H1 (cell line): Measurements from ENCODE around the gene SERPINF2. TPM values are rescaled to one million over a fixed set of nuclear protein-coding genes. Genes with fewer than 3 reads are reported as not detected.

Experiments used
- CTCF ChIA-PET: fragments of 300-600 bp; sonication (Branson Sonifier 250); formaldehyde crosslinking; loops from one replicate; lab custom pipeline; 2021; ENCODE audit not compliant: partially characterized antibody; lab: Charles Lee
- POLR2A ChIA-PET: fragments of 300-600 bp; sonication (Branson Sonifier 250); formaldehyde crosslinking; loops from one replicate; lab custom pipeline; 2021; ENCODE audit warnings: inconsistent platforms; ENCODE audit not compliant: partially characterized antibody; lab: Charles Lee
- DNase-seq, 2 experiments: peaks; one replicate each; pipeline versions ENCODE4 v3.0.0 to v3.0.0-alpha.2; 2010 to 2022; ENCODE audit warnings: low spot score in 2 of 2, low read depth in 1 of 2, mixed read lengths in 1 of 2
- FAIRE-seq: peaks from 2 replicates; lab custom pipeline; 2011; peaks lifted over from hg19 to GRCh38; lab: Jason Lieb, UNC
- H2AFZ ChIP-seq: 2 replicates; pipeline ENCODE4 v1.8.1; 2012; ENCODE audit warnings: low read length, inconsistent platforms
- H2AK5ac ChIP-seq: 2 replicates; pipeline ENCODE4 v1.6.1; 2013; ENCODE audit warnings: low read depth, low read length
- H2BK120ac ChIP-seq: replicated peaks from 2 replicates; pipeline ENCODE3; 2013; ENCODE audit warnings: low read depth, low read length, inconsistent platforms
- H2BK12ac ChIP-seq: 2 replicates; pipeline ENCODE4 v1.6.1; 2013; ENCODE audit warnings: low read depth, low read length
- H2BK15ac ChIP-seq: 2 replicates; pipeline ENCODE4 v1.6.1; 2013; ENCODE audit warnings: low read length
- H2BK20ac ChIP-seq: 2 replicates; pipeline ENCODE4 v1.6.1; 2013; ENCODE audit warnings: low read length
- H2BK5ac ChIP-seq: 2 replicates; pipeline ENCODE4 v1.6.1; 2013; ENCODE audit warnings: low read depth, low read length
- H3K14ac ChIP-seq: 2 replicates; pipeline ENCODE4 v1.6.1; 2013; ENCODE audit warnings: inconsistent platforms; ENCODE audit not compliant: insufficient read length
- H3K18ac ChIP-seq: 2 replicates; pipeline ENCODE4 v1.6.1; 2013; ENCODE audit warnings: low read length; ENCODE audit errors: extremely low read depth
- H3K23ac ChIP-seq: 2 replicates; pipeline ENCODE4 v1.6.1; 2013; ENCODE audit warnings: inconsistent platforms; ENCODE audit not compliant: insufficient read length
- H3K23me2 ChIP-seq: 2 replicates; pipeline ENCODE4 v1.6.1; 2013; ENCODE audit warnings: low read depth, low read length
- H3K27ac ChIP-seq: 2 replicates; pipeline ENCODE4 v1.6.1; 2011; ENCODE audit warnings: low read depth, low read length, inconsistent platforms
- H3K27me3 ChIP-seq, 4 experiments: replicated peaks in 1 of 4; 1 replicate in 1 of 4; 2 replicates in 3 of 4; pipeline versions ENCODE4 v1.6.1 to v1.8.1; 2011 to 2013; ENCODE audit warnings: low read length in 3 of 4, mild to moderate bottlenecking in 3 of 4, inconsistent platforms in 2 of 4, mixed read lengths in 2 of 4, moderate library complexity in 1 of 4; ENCODE audit not compliant: control insufficient read depth in 3 of 4, insufficient read depth in 3 of 4; ENCODE audit errors: extremely low read depth in 1 of 4
- H3K36me3 ChIP-seq, 4 experiments: 2 replicates each; pipeline versions ENCODE4 v1.6.1 to v1.8.1; 2011 to 2013; ENCODE audit warnings: mild to moderate bottlenecking in 4 of 4, low read length in 3 of 4, moderate library complexity in 2 of 4, control low read depth in 1 of 4, inconsistent platforms in 1 of 4; ENCODE audit not compliant: insufficient read depth in 4 of 4, control insufficient read depth in 2 of 4
- H3K4ac ChIP-seq: replicated peaks from 2 replicates; pipeline ENCODE3; 2013; ENCODE audit warnings: low read length, low read depth, mixed read lengths, inconsistent platforms; ENCODE audit not compliant: insufficient read length
- H3K4me1 ChIP-seq, 4 experiments: replicated peaks in 1 of 4; 1 replicate in 1 of 4; 2 replicates in 3 of 4; pipeline versions ENCODE4 v1.6.1 to v1.8.1; 2011 to 2013; ENCODE audit warnings: low read length in 3 of 4, inconsistent platforms in 2 of 4, mixed read lengths in 1 of 4; ENCODE audit not compliant: insufficient read depth in 4 of 4, control insufficient read depth in 3 of 4
- H3K4me2 ChIP-seq, 2 experiments: 2 replicates each; pipeline versions ENCODE4 v1.6.1 to v1.8.1; 2011 to 2013; ENCODE audit warnings: low read depth in 2 of 2, low read length in 2 of 2, control low read depth in 1 of 2, inconsistent platforms in 1 of 2, mild to moderate bottlenecking in 1 of 2; ENCODE audit not compliant: insufficient read depth in 1 of 2
- H3K4me3 ChIP-seq, 4 experiments: fragments of 200-600, 300-600 bp in 1 of 4; sonication (generic), shearing (Covaris generic), sonication (Bioruptor Twin) in 1 of 4; 2 replicates each; pipeline versions ENCODE4 v1.5.1 to v1.8.1; 2011 to 2016; ENCODE audit warnings: low read length in 4 of 4, low read depth in 3 of 4, control low read depth in 2 of 4, inconsistent platforms in 2 of 4, mild to moderate bottlenecking in 2 of 4, mixed read lengths in 1 of 4, moderate library complexity in 1 of 4; ENCODE audit not compliant: insufficient read depth in 2 of 4; ENCODE audit errors: extremely low read depth in 1 of 4
- H3K56ac ChIP-seq: replicated peaks from 2 replicates; pipeline ENCODE3; 2013; ENCODE audit warnings: low read depth, mild to moderate bottlenecking, mixed read lengths, low read length, inconsistent platforms; ENCODE audit not compliant: insufficient read length
- H3K79me1 ChIP-seq: 2 replicates; pipeline ENCODE4 v1.6.1; 2013; ENCODE audit warnings: low read depth, low read length, control low read depth
- H3K79me2 ChIP-seq, 2 experiments: 2 replicates each; pipeline versions ENCODE4 v1.6.1 to v1.8.1; 2012 to 2013; ENCODE audit warnings: low read length in 2 of 2, mild to moderate bottlenecking in 2 of 2, inconsistent platforms in 1 of 2; ENCODE audit not compliant: insufficient read depth in 2 of 2, control insufficient read depth in 1 of 2
- H3K9ac ChIP-seq, 4 experiments: replicated peaks in 1 of 4; 1 replicate in 1 of 4; 2 replicates in 3 of 4; pipeline versions ENCODE4 v1.6.1 to v1.8.1; 2011 to 2013; ENCODE audit warnings: low read depth in 3 of 4, low read length in 3 of 4, control low read depth in 2 of 4, mild to moderate bottlenecking in 2 of 4, moderate library complexity in 2 of 4, inconsistent platforms in 1 of 4; ENCODE audit errors: extremely low read depth in 1 of 4
- H3K9me3 ChIP-seq, 2 experiments: 2 replicates each; pipeline versions ENCODE4 v1.6.1 to v1.8.1; 2012 to 2013; ENCODE audit warnings: mild to moderate bottlenecking in 2 of 2, moderate library complexity in 2 of 2, control low read depth in 1 of 2, inconsistent platforms in 1 of 2, low read depth in 1 of 2, low read length in 1 of 2, mixed read lengths in 1 of 2; ENCODE audit not compliant: insufficient read depth in 2 of 2
- H4K20me1 ChIP-seq, 2 experiments: replicated peaks in 1 of 2; 2 replicates each; pipeline versions ENCODE3 to v1.8.1; 2011 to 2013; ENCODE audit warnings: inconsistent platforms in 2 of 2, low read length in 2 of 2, mild to moderate bottlenecking in 1 of 2; ENCODE audit not compliant: insufficient read depth in 2 of 2, control insufficient read depth in 1 of 2
- H4K5ac ChIP-seq: 2 replicates; pipeline ENCODE4 v1.6.1; 2013; ENCODE audit warnings: low read length, low read depth, mixed read lengths, inconsistent platforms; ENCODE audit not compliant: insufficient read length
- H4K8ac ChIP-seq: 2 replicates; pipeline ENCODE4 v1.8.0; 2013; ENCODE audit warnings: mild to moderate bottlenecking, moderate library complexity, low read length, inconsistent platforms; ENCODE audit not compliant: insufficient read depth; ENCODE audit errors: extremely low read depth
- H4K91ac ChIP-seq: replicated peaks from 2 replicates; pipeline ENCODE3; 2013; ENCODE audit warnings: low read length, mixed read lengths, inconsistent platforms; ENCODE audit not compliant: insufficient read length
- ASH2L ChIP-seq: fragments of 200-600, 300-600 bp; sonication (generic); IDR thresholded peaks from one replicate; pipeline ENCODE4 v1.7.1; 2017; ENCODE audit warnings: low read length
- BRCA1 ChIP-seq: IDR thresholded peaks from 2 replicates; pipeline ENCODE4 v1.6.1; 2012; ENCODE audit warnings: low read depth, low read length, improper control_type of control experiment
- CBX8 ChIP-seq: fragments of 300-800, 300-1000 bp; sonication (generic); IDR thresholded peaks from 2 replicates; pipeline ENCODE4 v1.7.1; 2016; ENCODE audit warnings: low read depth, low read length, borderline replicate concordance
- CEBPB ChIP-seq: IDR thresholded peaks from 2 replicates; pipeline ENCODE4 v1.6.1; 2012; ENCODE audit warnings: low read depth, low read length
- CREB1 ChIP-seq: IDR thresholded peaks from 2 replicates; pipeline ENCODE4 v1.6.1; 2012; ENCODE audit warnings: inconsistent platforms
- GABPA ChIP-seq: IDR thresholded peaks from 2 replicates; pipeline ENCODE4 v1.6.1; 2011; ENCODE audit warnings: mild to moderate bottlenecking, low read length, moderate library complexity, borderline replicate concordance; ENCODE audit not compliant: insufficient read depth
- HDAC2 ChIP-seq, 2 experiments: fragments of 300-600 bp in 1 of 2; sonication (generic) in 1 of 2; IDR thresholded peaks; 2 replicates each; pipeline ENCODE4 v1.6.1; 2011 to 2012; ENCODE audit warnings: low read depth in 2 of 2, low read length in 2 of 2, mild to moderate bottlenecking in 2 of 2, moderate library complexity in 2 of 2, borderline replicate concordance in 1 of 2, inconsistent platforms in 1 of 2
- JUN ChIP-seq: IDR thresholded peaks from 2 replicates; pipeline ENCODE4 v1.6.1; 2011; ENCODE audit warnings: low read depth, mild to moderate bottlenecking, improper control_type of control experiment, low read length
- NRF1 ChIP-seq: IDR thresholded peaks from 2 replicates; pipeline ENCODE4 v1.6.1; 2011; ENCODE audit warnings: mild to moderate bottlenecking, low read depth, low read length, improper control_type of control experiment
- RAD21 ChIP-seq, 2 experiments: IDR thresholded peaks in 1 of 2; conservative IDR thresholded peaks in 1 of 2; 2 replicates each; pipeline ENCODE4 v1.6.1; 2011; ENCODE audit warnings: low read depth in 2 of 2, low read length in 2 of 2, improper control_type of control experiment in 1 of 2, inconsistent platforms in 1 of 2, mild to moderate bottlenecking in 1 of 2, moderate library complexity in 1 of 2
- SIN3A ChIP-seq, 2 experiments: IDR thresholded peaks in 1 of 2; conservative IDR thresholded peaks in 1 of 2; 2 replicates each; pipeline ENCODE4 v1.6.1; 2011 to 2012; ENCODE audit warnings: low read length in 2 of 2, improper control_type of control experiment in 1 of 2, low read depth in 1 of 2, mild to moderate bottlenecking in 1 of 2
- SUZ12 ChIP-seq: fragments of 200-600 bp; sonication (generic); IDR thresholded peaks from 2 replicates; pipeline ENCODE4 v1.6.1; 2012; ENCODE audit warnings: mild to moderate bottlenecking, inconsistent platforms, low read length, moderate library complexity, mixed read lengths
- TAF1 ChIP-seq: IDR thresholded peaks from 2 replicates; pipeline ENCODE4 v1.6.1; 2011; ENCODE audit warnings: mild to moderate bottlenecking, low read depth, low read length
- WGBS, 2 experiments: shearing (Covaris generic) in 1 of 2; methylation state at CpG; one replicate each; pipeline versions ENCODE4 v1.1.6 to v1.1.7; 2013 to 2015; ENCODE audit warnings: low lambda C conversion rate in 2 of 2, mixed read lengths in 2 of 2, inconsistent platforms in 1 of 2, low coverage in 1 of 2, missing lambda C conversion rate in 1 of 2; ENCODE audit not compliant: insufficient replicate concordance in 2 of 2, insufficient coverage in 1 of 2, insufficient read length in 1 of 2; ENCODE audit errors: extremely low coverage in 1 of 2, missing lambda C conversion rate in 1 of 2; 5-methylcytosine and 5-hydroxymethylcytosine counted together
- polyA plus RNA-seq, 7 experiments: library from polyadenylated mRNA; depleted of rRNA in 3 of 7; stranded (reverse) in 5 of 7; unstranded in 2 of 7; fragments of >200 nt in 5 of 7; fragments of 200-250 nt in 2 of 7; gene quantifications; 1 replicate in 5 of 7; 2 replicates in 1 of 7; 4 replicates in 1 of 7; pipeline versions ENCODE4 v1.2.1 to v1.2.3, GENCODE V29; 2011 to 2013; ENCODE audit warnings: missing spikeins in 2 of 7, mixed read lengths in 2 of 7
- total RNA-seq: library from RNA; stranded (reverse); fragmentation: NEBNext Ultra II Directional; extraction: Animal tissue kit (Norgen Biotek cat#: 25700); gene quantifications from 2 replicates; pipeline ENCODE4 v1.2.1, GENCODE V29; 2021
- TF ChIP-seq, protein P1 (sequence below): IDR thresholded peaks from 2 replicates; pipeline ENCODE4 v1.6.1; 2012; ENCODE audit warnings: inconsistent platforms

The SERPINF2 gene
- total and polyA plus RNA-seq, 2 of the 8 experiments (the other 6 are each of a cell fraction or from before 2014, with no cell fraction given) = 1.8 to 3.2 TPM

DNA sequence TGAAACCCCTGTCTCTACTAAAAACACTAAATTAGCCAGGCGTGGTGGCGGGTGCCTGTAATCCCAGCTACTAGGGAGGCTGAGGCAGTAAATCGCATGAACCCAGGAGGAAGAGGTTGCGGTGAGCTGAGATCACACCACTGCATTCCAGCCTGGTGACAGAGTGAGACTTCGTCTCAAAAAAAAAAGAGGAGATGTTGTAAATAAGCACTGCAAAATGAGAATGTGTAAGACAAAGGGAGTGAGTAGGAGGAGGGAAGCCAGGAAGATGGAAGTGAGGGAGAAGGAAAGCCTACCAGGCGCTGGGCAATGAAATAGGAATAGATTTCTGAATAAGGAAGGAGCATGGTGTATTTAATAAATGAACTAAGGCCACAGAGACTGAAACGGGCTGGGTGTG, 49.3 kb upstream of the SERPINF2 start:
- Histone ChIP-seq H3K4me3 (no peak overlapping the region), H4K8ac (no peak overlapping the region), H3K14ac (no peak overlapping the region), H4K5ac (no peak overlapping the region), H3K9me3 (peaks cover 0 to 12% of the 10 kb centered on the region in 2 experiments; a peak in 1 of 4 replicates), H3K27ac (no peak overlapping the region), H3K9ac (no peak overlapping the region), H3K4ac (no peak overlapping the region), H2AFZ (no peak overlapping the region), H4K20me1 (no peaks in the 10 kb centered on the region), H2BK5ac (no peak overlapping the region), H4K91ac (no peak overlapping the region), H3K23me2 (no peaks in the 10 kb centered on the region), H3K4me1 (no peaks in the 10 kb centered on the region), H3K56ac (no peak overlapping the region), H3K79me2 (no peaks in the 10 kb centered on the region), H3K4me2 (no peak overlapping the region), H3K79me1 (no peaks in the 10 kb centered on the region), H3K23ac (no peak overlapping the region), H2AK5ac (no peak overlapping the region), H2BK120ac (no peak overlapping the region), H2BK15ac (no peak overlapping the region), H3K27me3 (no peaks in the 10 kb centered on the region), H3K36me3 (no peaks in the 10 kb centered on the region), H2BK20ac (no peak overlapping the region), H3K18ac (no peak overlapping the region), H2BK12ac (no peak overlapping the region)
- no peak for FAIRE-seq
- ChIA-PET CTCF (no interaction called here), POLR2A (no interaction called here)
- DNase-seq = no peak
- 85% methylated on average over 7 of the region's 7 CpGs; no CpG with 5 or more reads in 1 of the 2 experiments for WGBS, 2 experiments
- TF ChIP-seq TAF1 (no peak), CEBPB (no peak), ASH2L (no peak), JUN (no peak), SUZ12 (no peak), RAD21 (IDR thresholded peaks at IDR 0.05 in 1 of 2, conservative IDR thresholded peaks at IDR 0.05 in 1 of 2; ENCODE audit: low read depth in 2 of 2, low read length in 2 of 2) (no peak), CREB1 (no peak), GABPA (no peak), SIN3A (conservative IDR thresholded peaks at IDR 0.05 in 1 of 2, IDR thresholded peaks at IDR 0.05 in 1 of 2; ENCODE audit: low read depth in 1 of 2, low read length in 2 of 2) (no peak), CBX8 (no peak), BRCA1 (no peak), HDAC2 (IDR thresholded peaks at IDR 0.05; ENCODE audit: borderline replicate concordance in 1 of 2, low read depth in 2 of 2, low read length in 2 of 2) (no peak), NRF1 (no peak)
- TF ChIP-seq, protein P1, sequence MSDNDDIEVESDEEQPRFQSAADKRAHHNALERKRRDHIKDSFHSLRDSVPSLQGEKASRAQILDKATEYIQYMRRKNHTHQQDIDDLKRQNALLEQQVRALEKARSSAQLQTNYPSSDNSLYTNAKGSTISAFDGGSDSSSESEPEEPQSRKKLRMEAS = no peak
